ENCODE measurements around the gene PPP6R3.
"Not testable (repeated sequence)": the region's sequence is repeated elsewhere in the genome, so short reads cannot be mapped to it uniquely, and the experiment has no call there.

PPP6R3 gene

DNA sequence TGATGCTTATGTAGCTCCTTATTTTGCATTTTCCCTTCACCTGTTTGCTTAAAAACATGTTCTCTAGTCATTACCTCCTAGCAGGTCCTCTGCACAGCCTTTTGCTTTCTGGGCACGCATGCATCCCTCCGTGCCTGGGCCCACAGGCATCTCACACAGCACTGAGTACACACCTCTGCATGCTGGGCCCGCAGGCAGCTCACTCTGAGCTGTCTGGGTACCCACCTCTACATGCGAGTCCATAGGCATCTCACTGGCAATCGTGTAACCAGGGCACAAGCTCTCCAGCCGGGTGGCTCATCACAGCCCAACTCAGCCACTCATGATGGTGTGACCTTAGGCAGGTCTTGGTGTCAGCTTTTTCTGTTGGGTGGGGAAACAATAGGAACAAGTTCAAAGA is 155.1 kb downstream of the PPP6R3 start:
- DNase-seq, result no peak

GRCh38 chr11:68617925-68618809 is 157.6 kb downstream of the PPP6R3 start:
- no peak for DNase-seq

- no peak for DNase-seq
Observed at GRCh38 chr11:68621826-68622225, 161.3 kb downstream of the PPP6R3 start.

DNA sequence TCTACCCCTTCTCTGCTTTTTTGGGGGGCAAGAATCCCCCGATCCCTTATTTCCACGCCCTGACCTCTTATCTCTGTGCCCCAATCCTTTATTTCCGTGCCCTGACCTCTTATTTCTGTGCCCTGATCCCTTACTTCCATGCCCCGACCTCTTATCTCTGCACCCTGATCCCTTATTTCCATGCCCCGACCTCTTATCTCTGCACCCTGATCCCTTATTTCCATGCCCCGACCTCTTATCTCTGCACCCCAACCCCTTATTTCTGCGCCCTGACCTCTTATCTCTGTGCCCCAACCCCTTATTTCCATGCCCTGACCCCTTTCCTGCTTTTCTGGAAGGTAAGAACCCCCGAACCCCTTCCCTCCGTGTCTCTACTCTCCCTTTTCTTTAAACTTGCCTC is 163.2 kb downstream of the PPP6R3 start:
- DNase-seq, result not testable (repeated sequence)

DNA sequence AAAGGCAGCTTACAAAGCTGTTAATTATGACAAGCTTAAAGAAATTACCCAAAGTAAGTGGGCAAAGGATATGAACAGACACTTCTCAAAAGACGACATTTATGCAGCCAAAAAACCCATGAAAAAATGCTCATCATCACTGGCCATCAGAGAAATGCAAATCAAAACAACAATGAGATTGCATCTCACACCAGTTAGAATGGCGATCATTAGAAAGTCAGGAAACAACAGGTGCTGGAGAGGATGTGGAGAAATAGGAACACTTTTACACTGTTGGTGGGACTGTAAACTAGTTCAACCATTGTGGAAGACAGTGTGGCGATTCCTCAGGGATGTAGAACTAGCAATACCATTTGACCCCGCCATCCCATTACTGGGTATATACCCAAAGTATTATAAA is 164.5 kb downstream of the PPP6R3 start:
- not testable (repeated sequence) for DNase-seq

DNA sequence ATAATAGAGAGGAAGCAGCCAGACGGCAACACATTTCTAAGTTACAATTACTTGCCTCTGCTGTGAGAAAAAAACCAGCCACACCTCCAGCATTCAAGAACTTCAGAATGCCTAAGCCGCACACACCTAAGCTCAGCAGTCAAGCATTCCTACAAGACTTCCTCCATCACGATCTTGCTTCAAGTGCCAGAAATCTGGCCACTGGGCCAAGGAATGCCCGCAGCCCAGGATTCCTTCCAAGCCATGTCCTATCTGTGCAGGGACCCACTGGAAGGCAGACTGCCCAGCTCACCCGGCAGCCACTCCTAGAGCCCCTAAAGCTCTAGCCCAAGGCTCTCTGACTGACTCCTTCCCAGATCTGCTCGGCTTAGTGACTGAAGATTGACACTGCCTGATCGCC is 165.7 kb downstream of the PPP6R3 start:
- DNase-seq, result not testable (repeated sequence)

DNA sequence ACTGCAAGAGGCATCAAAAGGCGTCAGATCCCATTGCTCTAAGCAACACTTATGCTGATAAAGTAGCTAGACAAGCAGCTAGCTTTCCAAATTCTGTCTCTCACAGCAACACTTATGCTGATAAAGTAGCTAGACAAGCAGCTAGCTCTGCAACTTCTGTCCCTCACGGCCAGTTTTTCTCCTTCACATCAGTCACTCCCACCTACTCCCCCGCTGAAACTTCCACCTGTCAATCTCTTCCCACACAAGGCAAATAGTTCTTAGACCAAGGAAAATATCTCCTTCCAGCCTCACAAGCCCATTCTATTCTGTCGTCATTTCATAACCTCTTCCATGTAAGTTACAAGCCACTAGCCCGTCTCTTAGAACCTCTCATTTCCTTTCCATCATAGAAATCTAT is 168.3 kb downstream of the PPP6R3 start:
- not testable (repeated sequence) for DNase-seq

DNA sequence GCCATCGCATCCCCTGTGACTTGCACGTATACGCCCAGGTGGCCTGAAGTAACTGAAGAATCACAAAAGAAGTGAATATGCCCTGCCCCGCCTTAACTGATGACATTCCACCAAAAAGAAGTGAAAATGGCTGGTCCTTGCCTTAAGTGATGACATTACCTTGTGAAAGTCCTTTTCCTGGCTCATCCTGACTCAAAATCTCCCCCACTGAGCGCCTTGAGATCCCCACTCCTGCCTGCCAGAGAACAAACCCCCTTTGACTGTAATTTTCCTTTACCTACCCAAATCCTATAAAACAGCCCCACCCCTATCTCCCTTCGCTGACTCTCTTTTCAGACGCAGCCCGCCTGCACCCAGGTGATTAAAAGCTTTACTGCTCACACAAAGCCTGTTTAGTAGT is 171.8 kb downstream of the PPP6R3 start:
- DNase-seq, result not testable (repeated sequence)

DNA sequence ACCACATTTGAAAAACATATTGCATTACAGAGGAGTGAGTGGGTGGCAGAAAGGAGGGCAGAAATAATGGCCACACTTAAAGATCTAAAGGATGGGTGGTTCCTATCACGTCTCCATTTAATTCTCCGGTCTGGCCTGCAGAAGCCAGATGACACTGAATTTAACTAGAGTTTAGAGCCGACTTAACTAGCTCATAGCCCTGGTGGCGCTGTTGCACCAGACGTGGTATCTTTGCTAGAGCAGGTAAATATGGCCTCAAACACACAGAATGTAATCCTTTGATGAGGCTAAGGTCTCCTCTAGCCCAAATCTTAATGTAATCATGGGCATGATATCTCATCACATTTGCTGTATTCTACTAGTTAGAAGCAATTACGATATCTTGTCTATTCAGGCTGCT is 172.2 kb downstream of the PPP6R3 start:
- peak; percentile 31 to 54 for DNase-seq

DNA sequence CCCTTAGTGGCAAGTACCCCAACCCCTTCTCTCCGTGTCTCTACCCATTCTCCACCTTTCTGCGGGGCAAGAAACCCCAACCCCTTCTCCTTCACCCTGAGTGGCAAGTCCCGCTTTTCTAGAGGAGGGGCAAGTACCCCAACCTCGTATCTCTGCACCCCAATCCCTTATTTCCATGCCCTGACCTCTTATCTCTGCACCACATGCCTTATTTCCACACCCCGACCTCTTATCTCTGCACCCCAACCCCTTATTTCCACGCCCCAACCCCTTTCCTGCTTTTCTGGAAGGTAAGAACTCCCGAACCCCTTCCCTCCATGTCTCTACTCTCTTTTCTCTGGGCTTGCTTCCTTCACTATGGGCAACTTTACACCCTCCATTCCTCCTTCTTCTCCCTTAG is 174.1 kb downstream of the PPP6R3 start:
- DNase-seq, result not testable (repeated sequence)

DNA sequence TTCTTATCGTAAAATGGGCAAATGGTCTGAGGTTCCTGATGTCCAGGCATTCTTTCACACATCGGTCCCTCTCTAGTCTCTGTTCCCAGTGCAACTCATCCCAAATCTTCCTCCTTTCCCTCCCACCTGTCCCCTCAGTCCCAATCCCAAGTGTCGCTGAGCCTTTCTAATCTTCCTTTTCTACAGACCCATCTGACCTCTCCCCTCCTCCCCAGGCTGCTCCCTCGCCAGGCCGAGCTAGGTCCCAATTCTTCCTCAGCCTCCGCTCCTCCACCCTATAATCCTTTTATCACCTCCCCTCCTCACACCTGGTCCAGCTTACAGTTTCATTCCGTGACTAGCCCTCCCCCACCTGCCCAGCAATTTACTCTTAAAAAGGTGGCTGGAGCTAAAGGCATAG is 174.6 kb downstream of the PPP6R3 start:
- DNase-seq, result not testable (repeated sequence)

DNA sequence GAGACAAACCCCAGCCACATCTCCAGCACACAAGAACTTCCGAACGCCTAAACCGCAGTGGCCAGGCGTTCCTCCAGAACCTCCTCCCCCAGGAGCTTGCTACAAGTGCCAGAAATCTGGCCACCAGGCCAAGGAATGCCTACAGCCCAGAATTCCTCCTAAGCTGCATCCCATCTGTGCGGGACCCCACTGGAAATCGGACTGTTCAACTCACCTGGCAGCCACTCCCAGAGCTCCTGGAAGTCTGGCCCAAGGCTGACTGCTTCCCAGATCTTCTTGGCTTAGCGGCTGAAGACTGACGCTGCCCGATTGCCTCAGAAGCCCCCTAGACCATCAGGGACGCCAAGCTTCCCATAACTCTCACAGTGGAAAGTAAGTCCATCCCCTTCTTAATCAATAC is 175.3 kb downstream of the PPP6R3 start:
- DNase-seq, result not testable (repeated sequence)

- not testable (repeated sequence) for DNase-seq
Observed at GRCh38 chr11:68639322-68639721, 178.8 kb downstream of the PPP6R3 start.

DNA sequence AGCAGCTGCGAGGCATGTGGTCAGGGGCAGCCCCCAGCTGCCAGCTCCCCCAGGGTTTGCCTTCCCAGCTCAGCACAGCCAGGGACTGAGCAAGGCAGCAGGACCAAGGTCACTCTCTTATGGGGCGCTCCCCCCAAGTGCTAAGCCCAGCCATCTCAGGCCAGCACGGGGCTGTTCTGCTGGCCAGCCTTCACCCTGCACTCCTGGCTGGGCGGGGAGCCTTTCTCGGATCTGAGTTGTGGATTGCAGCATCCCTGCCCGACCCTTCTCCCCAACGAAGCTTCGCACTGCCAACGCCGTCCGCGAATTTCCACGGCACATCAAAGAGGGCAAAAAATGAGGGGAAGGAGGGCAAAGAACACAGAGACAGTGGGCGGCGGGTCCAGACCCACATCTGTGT is 181.3 kb downstream of the PPP6R3 start:
- DNase-seq, result no peak

GRCh38 chr11:68643585-68643984 is 183.0 kb downstream of the PPP6R3 start:
- DNase-seq, result no peak

- DNase-seq, result no peak
Observed at GRCh38 chr11:68646832-68647231, 186.3 kb downstream of the PPP6R3 start.

DNA sequence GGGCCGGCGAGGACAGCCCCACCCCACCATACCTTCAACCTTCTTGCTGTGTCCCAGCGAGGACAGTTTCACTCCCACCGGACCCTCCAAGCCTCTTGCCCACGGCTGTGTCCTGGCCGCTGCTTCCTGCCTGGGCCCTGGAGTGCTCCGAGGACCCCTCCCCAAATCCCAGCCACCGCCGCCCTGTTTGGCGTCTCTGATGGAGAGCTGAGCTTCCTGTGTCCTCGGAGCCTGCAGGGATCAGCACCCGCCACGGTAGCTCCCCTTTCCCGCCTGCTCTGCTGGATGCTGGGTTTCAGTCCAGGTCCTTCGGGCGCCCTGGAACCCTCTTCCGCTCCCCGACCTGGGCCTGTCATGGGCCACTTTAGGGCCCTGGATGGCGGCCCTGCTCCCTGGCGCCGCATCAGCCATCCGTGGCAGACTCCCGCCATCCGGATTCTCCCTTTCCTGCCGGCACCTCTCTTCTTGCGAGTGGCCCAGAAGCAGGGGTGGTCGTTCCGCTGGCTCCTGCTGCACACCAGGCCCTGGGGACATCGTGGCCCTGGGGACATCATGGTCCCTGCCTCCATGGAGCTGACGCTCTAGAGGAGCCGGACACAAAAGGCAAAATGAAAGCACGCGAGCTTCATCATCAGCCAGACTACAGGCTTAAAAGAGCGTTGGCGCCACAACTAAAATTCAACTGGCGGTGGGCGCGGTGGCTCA is 189.5 kb downstream of the PPP6R3 start:
- DNase-seq, result no peak

DNA sequence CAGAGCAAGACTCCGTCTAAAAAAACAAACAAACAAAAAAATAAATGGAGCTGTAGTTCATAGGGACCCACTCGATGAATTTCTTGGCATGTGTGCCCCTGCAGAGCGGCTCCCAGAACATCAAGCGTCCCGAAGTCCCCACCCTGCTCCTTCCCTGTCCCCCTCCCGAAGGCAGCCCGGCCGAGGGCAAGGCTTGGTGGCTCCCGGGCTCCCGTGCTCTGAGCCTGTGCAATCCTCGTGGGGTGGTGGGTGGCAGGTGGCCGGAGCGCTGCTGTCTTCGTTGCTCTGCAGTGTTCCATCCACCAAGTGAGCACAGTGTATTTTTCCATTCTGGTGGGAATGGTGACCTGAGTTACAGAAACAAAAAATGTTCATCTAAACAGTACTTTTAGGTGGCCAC is 190.2 kb downstream of the PPP6R3 start:
- no peak for DNase-seq

DNA sequence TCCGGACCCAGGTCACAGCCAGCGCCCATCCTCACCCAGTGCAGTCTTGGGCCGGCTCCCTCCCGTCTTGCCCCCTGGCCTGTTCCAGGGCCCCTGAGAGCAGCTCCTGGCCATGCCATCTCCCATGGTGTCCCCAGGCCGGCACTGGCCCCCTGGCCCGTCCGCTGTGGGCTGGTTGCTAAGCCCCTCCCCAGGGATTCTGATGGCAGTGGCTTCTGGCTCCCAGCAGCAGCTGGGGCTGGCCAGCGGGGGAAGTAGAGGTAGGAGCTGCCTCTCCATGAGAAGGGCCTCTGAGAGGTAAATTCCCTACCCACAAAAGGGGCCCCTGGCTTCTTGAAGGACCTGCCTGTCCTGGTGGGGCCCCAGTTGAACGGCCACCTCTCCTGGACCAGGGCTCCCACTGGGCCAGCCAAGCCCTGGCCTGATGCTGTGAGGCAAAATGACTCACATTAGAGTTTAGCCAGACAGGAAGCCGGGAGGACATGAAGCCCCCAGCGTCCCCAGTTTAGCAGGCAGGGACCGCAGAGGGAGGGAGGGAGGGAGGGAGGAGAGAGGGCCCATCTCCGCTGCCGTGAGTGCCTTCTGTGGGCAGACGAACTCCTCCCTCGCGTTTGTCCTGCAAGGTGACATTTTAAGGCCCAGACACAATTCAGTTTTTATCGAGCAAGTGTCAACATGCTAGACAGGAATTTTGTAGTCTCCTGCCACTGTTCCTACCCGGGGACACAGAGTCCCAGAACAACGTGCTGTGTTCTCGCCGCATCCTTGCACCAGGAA is 190.8 kb downstream of the PPP6R3 start:
- DNase-seq, result no peak

DNA sequence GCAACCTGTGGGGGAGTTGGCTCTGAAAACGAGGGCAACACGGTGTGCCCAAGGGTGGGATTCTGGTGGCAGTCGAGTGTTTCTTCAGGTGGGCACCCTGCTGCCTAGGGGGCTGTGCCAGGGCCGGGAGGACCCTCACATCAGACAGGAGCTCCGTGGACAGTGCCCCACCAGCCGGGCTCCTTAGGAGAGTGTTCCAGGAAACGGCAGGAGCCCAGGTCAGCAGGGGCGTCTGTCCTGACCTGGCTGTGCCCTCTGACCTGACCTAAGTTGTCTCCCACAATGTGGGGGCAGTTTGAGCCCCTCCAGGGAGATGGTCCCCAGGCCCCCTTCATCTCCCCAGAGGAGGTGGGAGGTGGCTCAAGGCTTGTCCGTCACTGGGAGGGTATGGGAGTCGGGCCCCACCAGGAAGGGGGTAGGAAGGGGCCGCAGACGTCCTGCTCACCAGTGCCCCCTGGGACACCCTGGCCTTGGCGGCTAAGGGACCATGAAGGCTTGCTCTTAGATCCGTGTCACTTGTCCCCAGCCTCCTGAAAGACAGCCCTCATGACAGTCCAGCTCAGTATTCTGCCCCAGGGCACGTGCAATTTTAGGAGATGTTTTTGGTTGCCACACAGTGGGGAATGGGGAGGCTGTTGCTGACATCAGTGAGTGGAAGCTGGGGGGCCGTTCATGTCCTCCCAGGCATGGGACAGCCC is 191.6 kb downstream of the PPP6R3 start:
- no peak for DNase-seq

DNA sequence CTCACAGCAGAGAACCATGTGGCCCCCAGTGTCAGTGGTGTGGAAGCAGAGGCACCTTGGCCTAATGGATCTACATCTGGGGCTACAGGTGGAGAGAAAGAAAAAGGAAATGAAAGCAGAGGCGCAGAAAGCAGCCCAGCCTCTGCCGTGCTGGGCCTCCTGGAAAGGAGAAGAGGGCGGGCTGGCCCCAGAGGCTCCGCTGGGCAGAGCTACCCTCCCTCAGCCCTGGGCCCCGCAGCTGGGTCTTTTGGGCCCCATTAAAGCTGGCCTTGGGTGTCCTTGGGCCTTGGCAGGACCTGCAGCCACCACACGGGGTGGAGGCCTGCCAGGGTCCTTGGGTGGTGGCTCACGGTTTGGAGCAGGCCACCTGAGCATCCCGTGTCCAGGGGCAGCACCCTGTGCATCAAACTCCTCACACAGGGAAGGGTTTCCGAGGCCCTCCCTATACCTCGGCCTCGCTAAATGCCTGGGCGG is 192.2 kb downstream of the PPP6R3 start:
- DNase-seq, result no peak
